ENCODE data around the gene SKIL.

SKIL gene

GRCh38 chr3:170386468-170386867 is 29.0 kb downstream of the SKIL start:
- H3K9me3 ChIP-seq (ENCODE audit: control insufficient read depth in 2 of 2, low read length in 2 of 2), result no peaks in the 10 kb centered on the region
- H3K4me3 ChIP-seq (ENCODE audit: low read length in 2 of 2), result no peak overlapping the region
- H3K27me3 ChIP-seq (ENCODE audit: control insufficient read depth in 2 of 2, insufficient read depth in 2 of 2, low read length in 2 of 2), result no peaks in the 10 kb centered on the region
- no peaks in the 10 kb centered on the region for H3K4me1 ChIP-seq (ENCODE audit: control insufficient read depth in 2 of 2, insufficient read depth in 2 of 2, low read length in 2 of 2)
- H3K36me3 ChIP-seq (ENCODE audit: control insufficient read depth in 2 of 2, insufficient read depth in 2 of 2, low read length in 2 of 2), result peaks cover 14 to 31% of the 10 kb centered on the region in 2 donors
- no peak overlapping the region for H3K27ac ChIP-seq (ENCODE audit: low read depth in 2 of 2, low read length in 2 of 2)
- no peak overlapping the region for H3K9ac ChIP-seq (ENCODE audit: low read depth in 1 of 2, low read length in 2 of 2)

GRCh38 chr3:170387950-170388349 is 30.4 kb downstream of the SKIL start:
- no peaks in the 10 kb centered on the region for H3K9me3 ChIP-seq (ENCODE audit: control insufficient read depth in 2 of 2, low read length in 2 of 2)
- no peaks in the 10 kb centered on the region for H3K27me3 ChIP-seq (ENCODE audit: control insufficient read depth in 2 of 2, insufficient read depth in 2 of 2, low read length in 2 of 2)
- no peaks in the 10 kb centered on the region for H3K4me1 ChIP-seq (ENCODE audit: control insufficient read depth in 2 of 2, insufficient read depth in 2 of 2, low read length in 2 of 2)
- peaks cover 14 to 37% of the 10 kb centered on the region in 2 donors for H3K36me3 ChIP-seq (ENCODE audit: control insufficient read depth in 2 of 2, insufficient read depth in 2 of 2, low read length in 2 of 2)
- no peak overlapping the region for H3K27ac ChIP-seq (ENCODE audit: low read depth in 2 of 2, low read length in 2 of 2)
- H3K9ac ChIP-seq (ENCODE audit: low read depth in 1 of 2, low read length in 2 of 2), result no peak overlapping the region
- H3K4me3 ChIP-seq (ENCODE audit: low read length in 2 of 2), result no peak overlapping the region

GRCh38 chr3:170391108-170391507 is 33.6 kb downstream of the SKIL start:
- Histone ChIP-seq H3K9ac (ENCODE audit: low read depth in 1 of 2, low read length in 2 of 2) (no peak overlapping the region), H3K36me3 (ENCODE audit: control insufficient read depth in 2 of 2, insufficient read depth in 2 of 2, low read length in 2 of 2) (peaks cover 11 to 29% of the 10 kb centered on the region in 2 donors), H3K4me1 (ENCODE audit: control insufficient read depth in 2 of 2, insufficient read depth in 2 of 2, low read length in 2 of 2) (peaks cover 0 to 4% of the 10 kb centered on the region in 2 donors), H3K27ac (ENCODE audit: low read depth in 2 of 2, low read length in 2 of 2) (no peak overlapping the region), H3K27me3 (ENCODE audit: control insufficient read depth in 2 of 2, insufficient read depth in 2 of 2, low read length in 2 of 2) (no peaks in the 10 kb centered on the region), H3K4me3 (ENCODE audit: low read length in 2 of 2) (no peak overlapping the region), H3K9me3 (ENCODE audit: control insufficient read depth in 2 of 2, low read length in 2 of 2) (no peaks in the 10 kb centered on the region)

- no peaks in the 10 kb centered on the region for H3K36me3 ChIP-seq (ENCODE audit: control insufficient read depth in 2 of 2, insufficient read depth in 2 of 2, low read length in 2 of 2)
- no peak overlapping the region for H3K27ac ChIP-seq (ENCODE audit: low read depth in 2 of 2, low read length in 2 of 2)
- H3K4me3 ChIP-seq (ENCODE audit: low read length in 2 of 2), result no peak overlapping the region
- H3K27me3 ChIP-seq (ENCODE audit: control insufficient read depth in 2 of 2, insufficient read depth in 2 of 2, low read length in 2 of 2), result no peaks in the 10 kb centered on the region
- no peaks in the 10 kb centered on the region for H3K9me3 ChIP-seq (ENCODE audit: control insufficient read depth in 2 of 2, low read length in 2 of 2)
- no peak overlapping the region for H3K9ac ChIP-seq (ENCODE audit: low read depth in 1 of 2, low read length in 2 of 2)
- H3K4me1 ChIP-seq (ENCODE audit: control insufficient read depth in 2 of 2, insufficient read depth in 2 of 2, low read length in 2 of 2), result peaks cover 0 to 4% of the 10 kb centered on the region in 2 donors
These were observed 40.2 kb downstream of the SKIL start for GRCh38 chr3:170397685-170398084.

- Histone ChIP-seq H3K4me3 (ENCODE audit: low read length in 2 of 2) (no peak overlapping the region), H3K27me3 (ENCODE audit: control insufficient read depth in 2 of 2, insufficient read depth in 2 of 2, low read length in 2 of 2) (no peaks in the 10 kb centered on the region), H3K36me3 (ENCODE audit: control insufficient read depth in 2 of 2, insufficient read depth in 2 of 2, low read length in 2 of 2) (no peaks in the 10 kb centered on the region), H3K27ac (ENCODE audit: low read depth in 2 of 2, low read length in 2 of 2) (no peak overlapping the region), H3K9ac (ENCODE audit: low read depth in 1 of 2, low read length in 2 of 2) (no peak overlapping the region), H3K4me1 (ENCODE audit: control insufficient read depth in 2 of 2, insufficient read depth in 2 of 2, low read length in 2 of 2) (no peaks in the 10 kb centered on the region), H3K9me3 (ENCODE audit: control insufficient read depth in 2 of 2, low read length in 2 of 2) (no peaks in the 10 kb centered on the region)
These were observed 47.6 kb downstream of the SKIL start for GRCh38 chr3:170405101-170405500.

GRCh38 chr3:170410428-170411029 is 53.0 kb downstream of the SKIL start:
- H3K4me3 ChIP-seq (ENCODE audit: low read length in 2 of 2), result no peak overlapping the region
- no peak overlapping the region for H3K9ac ChIP-seq (ENCODE audit: low read depth in 1 of 2, low read length in 2 of 2)
- no peak overlapping the region for H3K27ac ChIP-seq (ENCODE audit: low read depth in 2 of 2, low read length in 2 of 2)
- H3K36me3 ChIP-seq (ENCODE audit: control insufficient read depth in 2 of 2, insufficient read depth in 2 of 2, low read length in 2 of 2), result no peaks in the 10 kb centered on the region
- H3K9me3 ChIP-seq (ENCODE audit: control insufficient read depth in 2 of 2, low read length in 2 of 2), result no peaks in the 10 kb centered on the region
- H3K4me1 ChIP-seq (ENCODE audit: control insufficient read depth in 2 of 2, insufficient read depth in 2 of 2, low read length in 2 of 2), result no peaks in the 10 kb centered on the region
- no peaks in the 10 kb centered on the region for H3K27me3 ChIP-seq (ENCODE audit: control insufficient read depth in 2 of 2, insufficient read depth in 2 of 2, low read length in 2 of 2)

- H3K4me1 ChIP-seq (ENCODE audit: control insufficient read depth in 2 of 2, insufficient read depth in 2 of 2, low read length in 2 of 2), result no peaks in the 10 kb centered on the region
- H3K9me3 ChIP-seq (ENCODE audit: control insufficient read depth in 2 of 2, low read length in 2 of 2), result no peaks in the 10 kb centered on the region
- H3K27ac ChIP-seq (ENCODE audit: low read depth in 2 of 2, low read length in 2 of 2), result no peak overlapping the region
- no peak overlapping the region for H3K4me3 ChIP-seq (ENCODE audit: low read length in 2 of 2)
- no peaks in the 10 kb centered on the region for H3K36me3 ChIP-seq (ENCODE audit: control insufficient read depth in 2 of 2, insufficient read depth in 2 of 2, low read length in 2 of 2)
- H3K27me3 ChIP-seq (ENCODE audit: control insufficient read depth in 2 of 2, insufficient read depth in 2 of 2, low read length in 2 of 2), result peaks cover 3 to 9% of the 10 kb centered on the region in 2 donors
- no peak overlapping the region for H3K9ac ChIP-seq (ENCODE audit: low read depth in 1 of 2, low read length in 2 of 2)
These were observed 55.8 kb downstream of the SKIL start for GRCh38 chr3:170413291-170413690.

- peaks cover 5 to 6% of the 10 kb centered on the region in 2 donors for H3K4me1 ChIP-seq (ENCODE audit: control insufficient read depth in 2 of 2, insufficient read depth in 2 of 2, low read length in 2 of 2)
- H3K9me3 ChIP-seq (ENCODE audit: control insufficient read depth in 2 of 2, low read length in 2 of 2), result no peaks in the 10 kb centered on the region
- peaks cover 11 to 16% of the 10 kb centered on the region in 2 donors for H3K27me3 ChIP-seq (ENCODE audit: control insufficient read depth in 2 of 2, insufficient read depth in 2 of 2, low read length in 2 of 2)
- H3K36me3 ChIP-seq (ENCODE audit: control insufficient read depth in 2 of 2, insufficient read depth in 2 of 2, low read length in 2 of 2), result no peaks in the 10 kb centered on the region
- no peak overlapping the region for H3K9ac ChIP-seq (ENCODE audit: low read depth in 1 of 2, low read length in 2 of 2)
- no peak overlapping the region for H3K27ac ChIP-seq (ENCODE audit: low read depth in 2 of 2, low read length in 2 of 2)
- H3K4me3 ChIP-seq (ENCODE audit: low read length in 2 of 2), result no peak overlapping the region
These were observed 56.7 kb downstream of the SKIL start for GRCh38 chr3:170414202-170414663.

- no peaks in the 10 kb centered on the region for H3K9me3 ChIP-seq (ENCODE audit: control insufficient read depth in 2 of 2, low read length in 2 of 2)
- H3K36me3 ChIP-seq (ENCODE audit: control insufficient read depth in 2 of 2, insufficient read depth in 2 of 2, low read length in 2 of 2), result no peaks in the 10 kb centered on the region
- H3K4me1 ChIP-seq (ENCODE audit: control insufficient read depth in 2 of 2, insufficient read depth in 2 of 2, low read length in 2 of 2), result peaks cover 10% of the 10 kb centered on the region in 2 donors
- no peak overlapping the region for H3K4me3 ChIP-seq (ENCODE audit: low read length in 2 of 2)
- H3K27ac ChIP-seq (ENCODE audit: low read depth in 2 of 2, low read length in 2 of 2), result no peak overlapping the region
- no peak overlapping the region for H3K9ac ChIP-seq (ENCODE audit: low read depth in 1 of 2, low read length in 2 of 2)
- peaks cover 27% of the 10 kb centered on the region in 2 donors for H3K27me3 ChIP-seq (ENCODE audit: control insufficient read depth in 2 of 2, insufficient read depth in 2 of 2, low read length in 2 of 2)
These were observed 59.6 kb downstream of the SKIL start for GRCh38 chr3:170417090-170417489.

- Histone ChIP-seq H3K4me1 (ENCODE audit: control insufficient read depth in 2 of 2, insufficient read depth in 2 of 2, low read length in 2 of 2) (peaks cover 10% of the 10 kb centered on the region in 2 donors), H3K9me3 (ENCODE audit: control insufficient read depth in 2 of 2, low read length in 2 of 2) (no peaks in the 10 kb centered on the region), H3K27ac (ENCODE audit: low read depth in 2 of 2, low read length in 2 of 2) (no peak within 1 kb of the TSS), H3K27me3 (ENCODE audit: control insufficient read depth in 2 of 2, insufficient read depth in 2 of 2, low read length in 2 of 2) (peaks cover 27% of the 10 kb centered on the region in 2 donors), H3K9ac (ENCODE audit: low read depth in 1 of 2, low read length in 2 of 2) (peak within 1 kb of the TSS in 1 of 2 donors; percentile 43), H3K36me3 (ENCODE audit: control insufficient read depth in 2 of 2, insufficient read depth in 2 of 2, low read length in 2 of 2) (no peaks in the 10 kb centered on the region), H3K4me3 (ENCODE audit: low read length in 2 of 2) (peak within 1 kb of the TSS; percentile 61 to 62)
These were observed 61.2 kb downstream of the SKIL start, which contains the start of gene CLDN11 for GRCh38 chr3:170418422-170419398. TSS of gene CLDN11 (plus strand) at chr3:170418868. CDS start at chr3:170419067, 199 bp downstream.

All from mucosa of rectum (tissue), 2 donors.